ENCODE measurements around the gene EPAS1.

The EPAS1 gene

DNA sequence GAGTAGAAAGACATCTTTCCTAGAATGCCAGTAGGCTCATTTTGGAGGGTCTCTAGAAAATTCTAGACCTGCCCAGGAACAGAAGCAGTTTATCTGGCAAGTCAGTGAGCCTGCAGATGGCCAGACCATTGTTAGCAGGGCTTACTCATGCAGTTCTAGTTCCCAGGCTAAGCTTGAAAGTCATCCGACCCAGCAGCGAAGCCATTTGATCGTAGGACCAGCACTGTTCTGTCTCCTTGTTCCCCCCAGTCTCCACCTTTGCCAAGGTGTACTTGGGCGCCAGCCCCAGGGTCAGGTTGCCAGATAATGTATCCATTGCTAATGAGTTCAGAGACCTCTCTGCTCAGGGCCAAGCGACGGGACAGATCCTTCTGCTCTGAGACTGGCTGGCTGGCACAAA lies 70.1 kb downstream of the EPAS1 start:
- no peak for DNase-seq

DNA sequence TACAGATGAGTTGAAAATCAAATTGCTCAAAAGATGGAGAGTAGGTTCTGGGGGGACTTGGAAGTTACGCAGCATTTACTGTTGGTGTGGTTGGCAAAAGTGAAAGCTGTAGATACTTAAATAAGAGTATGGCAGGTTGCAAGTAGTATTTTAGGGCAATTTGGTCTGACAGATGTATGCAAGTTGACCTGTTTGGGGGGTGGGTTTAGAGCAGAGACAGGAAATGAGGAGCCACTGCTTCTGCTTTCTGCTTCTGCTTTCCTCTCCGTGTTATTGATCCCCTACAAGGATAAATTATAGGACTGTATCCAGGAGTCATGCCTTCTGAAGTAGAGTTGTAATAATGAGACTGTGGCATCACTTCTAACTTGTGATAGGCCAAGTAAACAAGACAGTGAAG lies 71.2 kb downstream of the EPAS1 start:
- no peak for DNase-seq

DNA sequence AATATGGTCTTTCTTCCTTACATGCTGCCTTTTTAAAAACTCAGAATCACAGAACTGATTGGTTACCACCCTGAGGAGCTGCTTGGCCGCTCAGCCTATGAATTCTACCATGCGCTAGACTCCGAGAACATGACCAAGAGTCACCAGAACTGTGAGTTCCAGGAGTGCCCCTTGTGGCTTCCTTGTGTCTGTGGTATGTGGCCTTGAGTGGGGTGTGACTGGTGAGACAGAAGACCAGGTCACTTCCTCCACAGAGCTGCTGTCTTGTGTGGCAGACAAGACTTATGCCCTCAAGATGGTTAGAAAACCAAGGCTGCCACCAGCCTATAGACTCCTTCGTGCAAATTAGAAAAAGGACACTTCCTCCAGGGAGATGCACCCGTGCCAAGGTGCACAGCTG lies 72.6 kb downstream of the EPAS1 start:
- DNase-seq, result no peak

DNA sequence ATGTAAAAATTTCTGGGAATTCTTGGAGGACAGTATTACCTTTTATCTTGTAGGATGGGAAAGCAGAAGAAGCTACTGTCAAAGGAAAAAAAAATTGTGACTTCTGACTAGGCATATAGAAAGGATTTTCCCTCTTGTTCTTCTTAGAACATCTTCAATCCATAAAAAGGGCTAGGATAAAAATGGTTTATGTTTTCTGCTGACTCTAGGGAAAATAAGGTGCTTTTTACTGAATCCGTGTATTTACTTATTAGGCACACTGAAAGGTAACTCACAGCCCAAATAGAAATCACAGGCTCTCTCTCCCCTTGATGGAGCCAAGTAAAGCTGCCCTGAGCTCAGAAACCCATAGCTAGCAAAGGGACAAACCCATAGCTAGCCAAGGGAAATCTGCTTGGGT lies 74.6 kb downstream of the EPAS1 start:
- DNase-seq, result no peak

DNA sequence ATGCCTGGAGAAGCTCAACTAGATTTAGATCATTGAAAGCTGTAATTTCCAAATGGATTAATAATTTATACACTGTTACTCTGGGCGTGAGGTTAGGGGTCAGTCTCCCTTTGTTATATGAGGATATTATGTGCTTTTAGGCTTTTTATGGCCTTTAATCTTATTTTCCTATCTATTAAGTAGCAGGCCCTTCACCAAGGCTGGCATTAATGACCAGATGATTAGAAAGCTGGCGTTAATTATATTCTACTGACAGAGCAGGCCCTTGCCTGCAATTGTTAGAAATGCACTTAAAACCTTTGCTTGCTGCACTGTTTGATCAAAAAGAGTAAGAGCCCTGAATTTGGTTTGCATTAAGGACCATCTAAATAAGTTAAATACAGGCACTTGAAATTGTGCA lies 75.3 kb downstream of the EPAS1 start:
- no peak for DNase-seq

DNA sequence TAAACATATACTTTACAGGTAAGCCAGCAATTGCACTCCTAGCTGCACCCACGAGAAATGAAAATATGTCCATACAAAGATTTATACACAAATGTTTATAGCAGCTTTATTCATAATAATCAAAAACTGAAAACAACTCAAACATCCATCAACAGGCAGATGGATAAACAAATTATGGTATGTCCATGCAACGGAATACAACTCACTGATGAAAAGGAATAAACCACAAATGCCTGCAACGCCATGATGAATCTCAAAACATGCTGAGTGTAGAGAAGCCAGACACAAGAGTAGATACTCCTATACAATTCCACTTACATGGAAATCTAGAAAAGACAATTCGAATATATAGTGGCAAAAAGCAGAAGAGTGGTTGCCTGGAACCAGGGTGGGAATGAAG lies 76.0 kb downstream of the EPAS1 start:
- no peak for DNase-seq

DNA sequence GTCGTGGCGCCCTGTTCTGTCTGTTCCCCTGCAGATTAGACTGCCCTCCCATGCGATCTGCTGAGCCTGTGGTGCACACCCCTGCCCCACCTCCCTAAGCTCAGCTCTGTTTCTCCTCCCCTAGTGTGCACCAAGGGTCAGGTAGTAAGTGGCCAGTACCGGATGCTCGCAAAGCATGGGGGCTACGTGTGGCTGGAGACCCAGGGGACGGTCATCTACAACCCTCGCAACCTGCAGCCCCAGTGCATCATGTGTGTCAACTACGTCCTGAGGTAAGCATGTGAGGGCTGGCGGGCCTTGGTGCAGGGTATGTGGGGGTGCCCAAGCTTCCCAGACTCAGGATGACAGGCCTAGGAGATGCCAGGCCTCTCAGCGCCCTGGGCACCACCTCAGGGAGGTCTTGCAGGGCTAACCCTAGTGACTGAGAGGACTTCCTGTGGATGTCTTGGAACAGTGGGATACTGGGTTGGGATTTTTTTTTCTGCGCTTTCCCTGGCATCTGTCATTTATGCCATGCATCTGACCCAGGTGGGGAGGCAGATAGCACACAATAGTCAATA lies 78.4 kb downstream of the EPAS1 start:
- no peak for DNase-seq

DNA sequence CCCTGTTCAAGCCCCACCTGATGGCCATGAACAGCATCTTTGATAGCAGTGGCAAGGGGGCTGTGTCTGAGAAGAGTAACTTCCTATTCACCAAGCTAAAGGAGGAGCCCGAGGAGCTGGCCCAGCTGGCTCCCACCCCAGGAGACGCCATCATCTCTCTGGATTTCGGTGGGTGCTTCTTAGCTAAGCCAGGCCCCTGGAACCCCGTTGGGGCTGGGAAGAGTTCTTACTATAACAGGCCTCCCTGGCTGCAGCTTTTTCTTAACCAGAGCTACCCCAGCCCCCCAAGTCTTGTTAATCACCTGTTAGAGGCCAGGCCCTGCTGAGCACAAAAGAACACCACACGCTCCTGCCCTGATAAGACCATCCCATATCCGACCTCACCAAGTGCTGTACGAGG lies 79.4 kb downstream of the EPAS1 start:
- no peak for DNase-seq

DNA sequence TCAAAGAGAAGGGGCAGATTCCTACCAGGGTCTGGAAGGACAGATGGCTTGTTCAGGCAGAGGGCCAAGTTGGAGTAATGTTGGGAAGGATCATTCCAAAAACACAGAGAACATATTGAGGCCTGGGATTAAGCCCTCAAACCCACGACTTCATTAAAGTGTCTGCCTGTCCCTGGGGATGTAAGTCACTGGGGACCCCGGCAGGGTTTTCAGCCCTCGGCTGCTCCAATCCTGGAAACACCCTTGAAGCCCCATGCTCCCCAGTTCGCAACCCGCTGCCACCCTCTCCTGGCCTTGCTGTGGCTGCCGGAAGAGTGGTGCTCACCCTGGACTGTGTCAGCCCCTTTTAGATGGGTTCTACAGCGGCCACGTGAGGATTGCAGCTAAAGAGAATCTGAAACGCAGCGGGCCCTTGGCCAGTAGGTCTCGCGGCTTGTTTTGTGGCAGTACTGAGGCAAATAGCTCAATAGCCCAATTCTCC lies 79.9 kb downstream of the EPAS1 start:
- DNase-seq, result no peak

DNA sequence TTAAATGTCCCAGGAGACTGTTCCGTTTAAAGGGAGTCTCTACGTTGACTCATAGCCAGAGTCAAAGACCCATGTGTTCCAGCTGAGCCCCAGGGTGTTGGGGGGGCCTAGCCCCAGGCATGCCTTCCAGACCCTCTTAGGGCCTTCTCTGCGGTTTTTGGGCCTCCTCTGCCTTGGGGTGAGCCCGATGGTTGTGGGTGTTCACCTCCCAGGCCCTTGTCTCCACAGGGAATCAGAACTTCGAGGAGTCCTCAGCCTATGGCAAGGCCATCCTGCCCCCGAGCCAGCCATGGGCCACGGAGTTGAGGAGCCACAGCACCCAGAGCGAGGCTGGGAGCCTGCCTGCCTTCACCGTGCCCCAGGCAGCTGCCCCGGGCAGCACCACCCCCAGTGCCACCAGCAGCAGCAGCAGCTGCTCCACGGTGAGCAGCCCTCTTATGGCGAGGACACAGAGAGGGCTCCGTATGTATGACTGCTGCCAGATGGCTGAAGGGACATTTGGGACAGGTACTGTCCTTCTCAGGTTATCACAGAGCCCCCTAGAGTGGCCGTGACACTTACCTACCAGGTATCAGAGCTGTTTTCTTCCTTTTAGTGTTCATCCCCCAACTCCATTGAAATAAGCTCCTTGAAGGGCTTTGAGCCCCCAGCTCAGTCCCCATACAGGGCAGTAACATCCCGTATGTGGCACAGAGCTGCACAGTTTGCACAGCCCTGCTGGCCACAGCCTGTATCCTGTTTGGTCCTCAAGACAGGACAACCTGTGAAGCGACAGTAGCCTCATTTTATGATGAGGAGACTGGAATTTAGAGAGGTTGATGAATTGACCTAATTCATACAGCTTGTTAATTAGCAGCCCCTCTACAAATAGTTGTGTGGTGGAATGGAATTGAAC lies 80.7 kb downstream of the EPAS1 start:
- DNase-seq, result no peak

DNA sequence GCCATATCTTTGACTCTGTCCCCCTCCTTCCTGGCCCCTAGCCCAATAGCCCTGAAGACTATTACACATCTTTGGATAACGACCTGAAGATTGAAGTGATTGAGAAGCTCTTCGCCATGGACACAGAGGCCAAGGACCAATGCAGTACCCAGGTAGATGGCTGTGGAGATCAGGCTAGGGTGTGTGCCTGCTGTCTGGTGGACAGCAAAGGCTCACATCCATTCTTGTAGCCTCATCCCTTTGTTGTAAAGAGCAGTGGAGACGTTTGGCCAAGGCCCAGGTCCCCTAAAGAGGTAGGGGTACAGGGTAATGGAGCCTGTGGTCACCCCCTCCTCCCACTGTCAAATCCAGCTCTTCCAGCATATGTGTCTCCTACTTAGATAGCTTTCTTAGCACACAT lies 81.4 kb downstream of the EPAS1 start:
- no peak for DNase-seq

DNA sequence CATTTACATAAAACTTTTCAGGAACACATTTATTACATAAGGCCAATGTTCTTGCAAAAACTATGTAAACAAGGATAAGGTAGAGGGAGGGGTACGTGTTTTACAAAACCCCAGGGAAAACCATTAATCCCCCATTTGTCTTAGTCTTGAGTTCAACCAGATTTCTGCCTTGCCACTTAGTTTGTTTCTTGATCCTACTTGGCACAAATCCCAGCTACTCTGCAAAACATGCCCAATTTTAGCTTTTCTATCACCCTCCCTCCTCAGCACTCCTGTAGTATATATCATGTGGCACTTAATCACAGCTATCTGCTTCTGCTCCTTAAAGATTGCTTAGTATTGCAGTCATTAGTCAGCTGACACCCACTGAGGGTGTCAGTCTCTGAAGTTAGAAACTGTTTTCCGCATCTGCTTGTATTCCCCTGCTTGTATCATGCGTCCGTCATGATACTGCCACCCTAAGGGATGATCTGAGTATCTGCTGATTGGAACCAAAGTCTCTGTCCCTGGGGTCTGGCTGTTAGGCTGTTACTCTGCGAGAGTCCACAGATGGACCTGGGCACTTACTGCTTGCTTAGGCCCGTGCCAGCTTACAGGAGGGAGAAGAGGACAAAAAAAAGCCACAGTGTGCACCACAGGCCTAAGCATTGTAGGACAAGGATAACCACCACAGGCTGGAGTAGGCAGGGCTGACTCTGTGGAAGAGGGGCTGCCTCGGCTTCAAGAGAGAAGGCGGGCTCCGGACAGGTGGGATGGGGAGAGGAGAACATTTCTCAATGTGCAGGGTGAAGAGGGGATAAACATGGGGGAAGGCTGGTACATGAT lies 82.2 kb downstream of the EPAS1 start:
- no peak for DNase-seq

DNA sequence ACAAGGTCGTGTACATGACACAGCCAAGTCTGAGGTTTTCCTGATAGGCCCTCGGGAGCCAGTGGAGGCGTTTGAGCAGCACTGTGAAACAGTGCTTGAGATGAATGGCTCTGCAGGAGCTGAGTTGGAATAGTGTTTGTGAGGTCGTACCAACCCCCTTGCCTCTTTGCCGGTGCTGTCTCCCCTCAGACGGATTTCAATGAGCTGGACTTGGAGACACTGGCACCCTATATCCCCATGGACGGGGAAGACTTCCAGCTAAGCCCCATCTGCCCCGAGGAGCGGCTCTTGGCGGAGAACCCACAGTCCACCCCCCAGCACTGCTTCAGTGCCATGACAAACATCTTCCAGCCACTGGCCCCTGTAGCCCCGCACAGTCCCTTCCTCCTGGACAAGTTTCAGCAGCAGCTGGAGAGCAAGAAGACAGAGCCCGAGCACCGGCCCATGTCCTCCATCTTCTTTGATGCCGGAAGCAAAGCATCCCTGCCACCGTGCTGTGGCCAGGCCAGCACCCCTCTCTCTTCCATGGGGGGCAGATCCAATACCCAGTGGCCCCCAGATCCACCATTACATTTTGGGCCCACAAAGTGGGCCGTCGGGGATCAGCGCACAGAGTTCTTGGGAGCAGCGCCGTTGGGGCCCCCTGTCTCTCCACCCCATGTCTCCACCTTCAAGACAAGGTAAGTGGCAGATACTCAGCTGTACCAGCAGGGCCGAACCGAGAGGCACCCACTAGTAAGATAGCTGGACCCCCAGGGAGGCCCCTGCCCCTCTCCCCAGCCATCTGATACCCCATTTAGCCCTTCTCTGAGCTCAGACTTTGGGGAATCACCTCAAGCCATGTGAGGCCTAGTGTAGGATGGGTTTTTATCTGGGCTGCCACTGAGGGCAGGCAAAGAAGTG lies 83.1 kb downstream of the EPAS1 start:
- DNase-seq, result no peak

DNA sequence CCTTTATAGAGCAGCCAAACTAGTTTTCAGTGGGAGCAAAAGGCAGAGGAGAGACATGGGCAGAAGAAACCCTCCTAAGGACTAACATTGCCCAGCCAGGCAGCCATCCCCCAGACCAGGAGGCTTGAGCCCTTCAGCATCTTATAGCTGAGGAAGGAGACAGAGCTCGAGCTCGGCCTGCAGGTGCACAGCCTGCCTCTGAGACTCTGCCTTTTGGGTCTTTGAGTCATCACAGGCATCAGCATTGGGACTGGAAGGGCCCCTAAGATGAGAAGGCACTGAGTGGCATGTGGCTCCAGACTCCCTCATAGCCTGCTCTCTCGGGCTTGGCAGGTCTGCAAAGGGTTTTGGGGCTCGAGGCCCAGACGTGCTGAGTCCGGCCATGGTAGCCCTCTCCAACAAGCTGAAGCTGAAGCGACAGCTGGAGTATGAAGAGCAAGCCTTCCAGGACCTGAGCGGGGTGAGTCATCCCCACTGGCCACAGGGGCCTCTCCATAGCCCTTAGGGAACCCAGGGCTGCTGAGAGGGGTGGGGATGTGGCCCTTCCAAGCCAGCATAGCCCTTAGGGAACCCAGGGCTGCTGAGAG lies 84.1 kb downstream of the EPAS1 start:
- DNase-seq, result no peak

DNA sequence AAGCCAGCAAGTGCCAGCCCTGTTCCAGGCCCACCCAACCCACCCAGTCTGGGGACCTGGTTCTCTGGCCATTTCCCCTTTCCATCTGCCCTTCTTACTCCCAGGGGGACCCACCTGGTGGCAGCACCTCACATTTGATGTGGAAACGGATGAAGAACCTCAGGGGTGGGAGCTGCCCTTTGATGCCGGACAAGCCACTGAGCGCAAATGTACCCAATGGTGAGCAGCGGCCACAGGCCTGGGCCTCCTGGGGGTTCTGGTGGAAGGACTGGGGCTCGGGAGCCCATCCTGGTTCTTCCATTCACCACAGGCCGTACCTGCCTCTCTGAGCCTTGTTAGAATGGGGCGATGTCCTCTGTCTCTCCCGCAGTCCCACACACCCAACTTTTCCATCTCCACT lies 84.7 kb downstream of the EPAS1 start:
- no peak for DNase-seq

DNA sequence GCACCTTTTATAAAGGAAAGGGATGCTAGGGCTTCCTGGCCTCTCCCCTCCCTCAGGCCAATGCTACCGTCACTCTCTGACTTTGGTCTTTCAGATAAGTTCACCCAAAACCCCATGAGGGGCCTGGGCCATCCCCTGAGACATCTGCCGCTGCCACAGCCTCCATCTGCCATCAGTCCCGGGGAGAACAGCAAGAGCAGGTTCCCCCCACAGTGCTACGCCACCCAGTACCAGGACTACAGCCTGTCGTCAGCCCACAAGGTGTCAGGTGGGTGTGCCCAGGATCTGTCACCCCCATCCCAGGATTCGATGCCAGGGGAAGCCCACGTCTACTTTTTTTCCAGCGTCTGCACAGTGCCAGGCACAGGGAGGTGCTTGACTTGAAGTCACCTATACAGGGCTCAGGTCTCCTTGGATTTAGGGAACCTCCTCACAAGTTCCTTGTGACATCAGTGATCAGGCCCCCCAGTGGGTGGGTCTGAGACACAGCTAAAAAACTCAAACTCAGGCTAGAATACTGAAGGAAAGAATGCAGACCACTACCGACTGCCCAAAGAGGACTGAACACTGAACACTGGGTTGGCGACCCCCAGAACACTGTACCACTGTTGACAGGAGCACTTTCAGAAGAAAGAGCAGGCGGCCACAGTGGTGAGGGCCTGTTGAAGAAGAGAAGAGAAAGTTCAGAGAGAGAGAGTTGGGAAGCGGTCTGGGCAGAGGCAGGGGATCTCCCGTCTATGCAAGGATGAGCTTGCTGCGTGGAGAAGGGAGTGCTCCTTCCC lies 85.3 kb downstream of the EPAS1 start:
- DNase-seq, result no peak

DNA sequence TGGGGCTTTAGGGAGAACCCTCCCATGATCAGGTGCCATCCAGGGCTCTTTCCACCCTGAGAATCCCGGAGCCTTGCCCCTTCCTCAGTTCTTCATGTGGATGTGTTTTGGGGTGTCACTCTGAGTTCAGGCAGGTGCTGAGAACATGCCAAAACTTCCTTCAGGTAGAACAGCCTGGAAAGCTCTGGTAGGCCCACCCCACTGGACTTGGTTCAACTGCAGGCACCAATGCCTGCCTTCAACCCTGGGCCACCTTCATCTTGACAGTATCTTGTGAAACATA lies 85.8 kb downstream of the EPAS1 start:
- DNase-seq, result no peak

DNA sequence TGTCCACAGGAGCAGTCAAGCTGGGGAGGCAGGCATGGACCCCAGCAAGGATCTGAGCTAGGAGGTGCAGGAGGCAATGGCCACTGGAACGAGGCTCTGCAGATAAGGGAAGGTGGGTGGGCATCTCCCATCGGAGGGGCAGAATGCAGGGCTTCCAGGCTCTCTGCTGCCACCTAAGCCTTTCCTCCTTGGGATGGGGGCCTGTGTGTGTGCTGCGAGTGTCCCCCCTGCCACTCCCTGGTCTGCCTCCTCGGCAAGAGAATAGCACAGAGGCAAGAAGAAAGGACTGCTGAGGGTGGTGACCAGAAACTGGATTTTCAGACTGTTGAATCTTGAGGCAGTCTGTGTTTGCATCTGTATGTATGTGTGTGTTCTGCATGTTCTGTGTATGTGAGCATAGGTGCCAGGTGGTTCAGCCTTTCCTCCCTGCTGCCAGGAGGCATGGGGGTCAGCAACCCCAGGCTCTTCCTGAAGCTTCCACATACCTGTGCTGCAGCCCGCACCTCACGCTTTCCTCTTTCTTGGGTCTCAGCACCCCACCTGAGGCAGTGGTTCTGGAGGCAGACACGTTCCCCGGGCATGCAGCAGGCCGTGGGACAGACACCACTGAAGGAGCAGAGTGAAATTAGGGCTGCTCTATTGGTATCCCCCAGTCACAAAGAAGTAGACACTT lies 86.7 kb downstream of the EPAS1 start:
- DNase-seq, result no peak

DNA sequence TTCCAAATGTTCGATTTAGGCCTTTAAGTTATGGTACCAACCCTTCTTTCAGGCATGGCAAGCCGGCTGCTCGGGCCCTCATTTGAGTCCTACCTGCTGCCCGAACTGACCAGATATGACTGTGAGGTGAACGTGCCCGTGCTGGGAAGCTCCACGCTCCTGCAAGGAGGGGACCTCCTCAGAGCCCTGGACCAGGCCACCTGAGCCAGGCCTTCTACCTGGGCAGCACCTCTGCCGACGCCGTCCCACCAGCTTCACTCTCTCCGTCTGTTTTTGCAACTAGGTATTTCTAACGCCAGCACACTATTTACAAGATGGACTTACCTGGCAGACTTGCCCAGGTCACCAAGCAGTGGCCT lies 87.2 kb downstream of the EPAS1 start:
- DNase-seq, result no peak

DNA sequence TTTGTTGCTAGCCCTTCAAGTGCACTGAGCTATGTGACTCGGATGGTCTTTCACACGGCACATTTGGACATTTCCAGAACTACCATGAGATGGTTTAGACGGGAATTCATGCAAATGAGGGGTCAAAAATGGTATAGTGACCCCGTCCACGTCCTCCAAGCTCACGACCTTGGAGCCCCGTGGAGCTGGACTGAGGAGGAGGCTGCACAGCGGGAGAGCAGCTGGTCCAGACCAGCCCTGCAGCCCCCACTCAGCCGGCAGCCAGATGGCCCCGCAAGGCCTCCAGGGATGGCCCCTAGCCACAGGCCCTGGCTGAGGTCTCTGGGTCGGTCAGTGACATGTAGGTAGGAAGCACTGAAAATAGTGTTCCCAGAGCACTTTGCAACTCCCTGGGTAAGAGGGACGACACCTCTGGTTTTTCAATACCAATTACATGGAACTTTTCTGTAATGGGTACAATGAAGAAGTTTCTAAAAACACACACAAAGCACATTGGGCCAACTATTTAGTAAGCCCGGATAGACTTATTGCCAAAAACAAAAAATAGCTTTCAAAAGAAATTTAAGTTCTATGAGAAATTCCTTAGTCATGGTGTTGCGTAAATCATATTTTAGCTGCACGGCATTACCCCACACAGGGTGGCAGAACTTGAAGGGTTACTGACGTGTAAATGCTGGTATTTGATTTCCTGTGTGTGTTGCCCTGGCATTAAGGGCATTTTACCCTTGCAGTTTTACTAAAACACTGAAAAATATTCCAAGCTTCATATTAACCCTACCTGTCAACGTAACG lies 88.8 kb downstream of the EPAS1 start:
- DNase-seq, result no peak

Measured in RPMI8226 (cell line).